ENCODE results near the gene PROZ. TPM values are rescaled to one million over a fixed set of nuclear protein-coding genes. Genes with fewer than 3 reads are reported as not detected.

Gene PROZ
- polyA plus RNA-seq, 3 donors: 2.4 to 4.3 (median 3.2) TPM

DNA sequence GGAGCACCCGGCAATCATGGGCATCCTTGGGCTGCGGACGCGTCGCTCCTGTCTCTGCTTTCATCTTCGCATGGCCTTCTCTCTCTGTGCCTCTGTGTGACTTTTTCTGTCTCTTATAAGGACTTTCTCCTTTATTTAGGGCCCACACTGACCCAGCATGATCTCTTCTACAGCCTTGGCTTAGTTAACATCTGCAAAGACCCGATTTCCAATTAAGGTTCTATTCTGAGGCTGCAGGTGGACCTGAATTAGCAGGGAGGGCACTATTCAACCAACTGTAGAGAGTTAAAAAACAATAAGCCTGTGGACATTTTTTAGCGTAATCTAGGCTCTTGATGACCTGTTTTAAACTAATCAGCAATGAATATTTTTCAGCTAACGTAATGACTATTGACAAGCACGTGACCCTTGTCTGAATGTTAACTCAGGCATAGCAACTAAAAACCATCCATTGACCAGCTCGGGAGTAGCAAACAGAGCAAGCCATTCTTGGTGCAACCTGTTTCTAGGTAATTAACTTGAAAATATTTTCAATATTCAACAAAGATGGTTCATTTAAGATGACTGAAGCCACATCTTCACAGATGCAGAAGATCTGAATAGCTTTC, 20.7 kb upstream of the PROZ start:
- DNase-seq (ENCODE audit: extremely low read depth in 1 of 11, low read depth in 9 of 11, low spot score in 4 of 11): no peak

DNA sequence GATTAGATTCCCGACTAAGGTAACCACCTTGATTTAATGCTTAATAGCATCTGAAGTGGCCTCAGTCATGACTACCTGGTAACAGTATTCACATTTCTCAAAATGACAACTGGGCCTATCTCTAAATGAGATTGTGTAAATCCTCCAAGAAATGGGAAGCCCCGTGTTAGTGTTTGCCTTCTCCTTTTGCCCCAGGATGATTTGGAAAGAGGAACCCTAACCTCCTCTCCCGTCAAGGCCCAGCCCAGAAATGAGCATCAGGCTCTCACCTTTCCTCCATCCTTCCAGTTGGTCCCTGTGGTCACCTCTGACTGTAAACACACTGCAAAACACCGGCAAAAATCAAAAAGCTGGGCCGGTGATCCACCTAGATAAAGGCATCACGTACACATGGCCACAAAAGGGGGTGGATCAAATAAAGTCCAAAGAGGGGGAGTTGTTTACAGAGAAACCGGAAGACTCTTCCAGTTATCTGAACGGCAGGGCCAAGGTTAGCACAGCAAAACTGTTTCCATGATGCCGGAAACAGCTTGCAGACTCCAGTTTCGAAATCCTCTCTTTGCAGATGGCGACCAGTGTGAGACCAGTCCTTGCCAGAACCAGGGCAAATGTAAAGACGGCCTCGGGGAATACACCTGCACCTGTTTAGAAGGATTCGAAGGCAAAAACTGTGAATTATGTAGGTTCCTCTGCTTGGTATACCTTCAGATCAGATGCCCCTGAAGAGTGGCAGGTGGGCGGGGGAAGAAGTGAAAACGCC, 19.5 kb upstream of the PROZ start:
- DNase-seq (ENCODE audit: extremely low read depth in 1 of 11, low read depth in 9 of 11, low spot score in 4 of 11): no peak

DNA sequence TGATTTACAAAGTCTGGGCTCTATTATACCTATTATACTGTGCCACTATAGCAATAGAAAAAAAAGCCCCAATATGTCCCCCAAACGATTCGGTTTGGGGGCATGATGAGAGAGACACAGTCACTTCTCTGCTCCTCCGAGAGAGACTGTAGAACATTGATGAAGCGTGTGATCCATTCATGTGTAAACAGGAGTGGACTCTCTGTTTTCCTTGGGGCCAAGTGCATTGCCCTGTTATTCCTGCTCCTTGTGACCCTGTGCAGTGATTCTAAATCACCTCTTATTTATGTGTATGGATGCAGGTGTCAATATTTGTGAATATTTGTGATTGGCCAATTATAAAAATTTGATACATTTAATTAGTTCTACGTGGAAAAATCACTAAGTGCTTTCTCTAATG, 18.9 kb upstream of the PROZ start:
- no peak for DNase-seq (ENCODE audit: extremely low read depth in 1 of 11, low read depth in 9 of 11, low spot score in 4 of 11)

DNA sequence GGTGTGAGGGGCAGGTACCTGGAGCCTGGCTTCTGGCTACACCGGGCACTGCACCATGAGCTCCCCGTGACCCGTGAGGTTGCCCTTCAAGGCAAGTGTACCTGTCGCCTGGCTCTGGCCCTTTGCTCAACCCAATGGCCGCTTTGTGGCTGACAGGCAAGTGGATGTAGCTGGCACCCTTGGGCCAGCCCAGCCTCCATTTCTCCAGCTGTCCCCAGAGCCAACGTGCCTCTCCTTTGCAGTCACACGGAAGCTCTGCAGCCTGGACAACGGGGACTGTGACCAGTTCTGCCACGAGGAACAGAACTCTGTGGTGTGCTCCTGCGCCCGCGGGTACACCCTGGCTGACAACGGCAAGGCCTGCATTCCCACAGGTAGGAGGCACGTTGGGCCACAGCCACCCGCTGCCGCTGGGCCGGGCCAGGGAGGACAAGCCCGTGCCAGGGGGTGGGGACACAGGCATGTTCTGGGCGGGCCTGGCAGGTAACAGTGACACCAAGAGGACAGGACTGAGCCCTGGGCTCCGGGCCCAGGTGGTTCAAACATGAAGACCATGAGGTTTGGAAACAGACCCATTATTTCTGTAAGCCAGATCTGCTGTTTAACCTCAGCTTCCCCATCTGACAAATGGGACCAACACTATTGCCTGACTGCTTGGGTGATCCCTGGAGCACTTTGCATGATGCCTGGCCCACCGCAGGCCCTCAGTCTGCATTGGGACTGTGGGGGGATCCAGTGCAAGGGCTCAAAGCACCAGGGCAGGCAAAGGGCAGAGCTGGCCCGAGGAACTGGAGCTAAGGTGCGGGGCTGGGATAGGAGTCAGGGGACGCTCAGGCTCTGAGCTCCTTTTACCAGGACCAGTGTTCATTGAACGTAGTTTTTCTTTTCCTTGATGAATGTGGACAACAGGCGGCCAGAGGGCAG, 17.5 kb upstream of the PROZ start:
- DNase-seq (ENCODE audit: extremely low read depth in 1 of 11, low read depth in 9 of 11, low spot score in 4 of 11): no peak

DNA sequence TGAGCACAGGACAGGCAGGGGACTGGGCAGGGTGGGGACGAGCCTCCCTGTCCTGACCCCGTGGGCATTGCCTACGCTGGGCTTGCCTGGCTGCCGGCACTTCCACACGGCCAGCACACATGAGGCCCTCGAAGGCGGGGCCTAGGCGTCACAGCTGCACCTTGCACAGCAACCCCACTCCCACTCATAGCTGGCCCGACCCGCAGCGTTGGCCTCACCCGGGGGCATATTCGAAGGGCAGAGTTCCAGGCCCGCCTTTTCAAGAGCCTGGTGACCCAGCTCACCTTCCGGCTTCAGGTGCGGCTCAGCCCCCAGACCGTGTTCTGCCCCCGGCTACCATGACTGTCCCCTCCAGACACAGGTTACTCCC, 16.9 kb upstream of the PROZ start:
- DNase-seq (ENCODE audit: extremely low read depth in 1 of 11, low read depth in 9 of 11, low spot score in 4 of 11): no peak

DNA sequence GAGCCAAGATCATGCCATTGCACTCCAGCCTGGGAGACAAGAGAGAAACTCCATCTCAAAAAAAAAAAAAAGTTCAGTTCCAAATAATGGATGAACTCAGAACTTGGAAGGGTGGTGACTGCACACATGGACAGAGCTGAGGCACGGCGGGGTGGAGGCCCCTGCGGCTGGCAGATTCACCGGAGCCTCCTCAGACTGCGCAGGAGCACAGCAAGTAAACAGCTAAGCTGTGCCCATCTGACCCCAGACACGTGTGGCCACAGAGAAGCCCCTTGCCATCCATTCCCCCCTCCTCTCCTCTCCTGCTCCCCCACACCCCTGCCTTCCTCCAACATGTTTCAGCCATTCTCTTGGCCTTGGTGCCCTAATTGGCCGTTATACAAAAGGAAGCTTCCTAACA, 15.6 kb upstream of the PROZ start:
- no peak for DNase-seq (ENCODE audit: extremely low read depth in 1 of 11, low read depth in 9 of 11, low spot score in 4 of 11)

DNA sequence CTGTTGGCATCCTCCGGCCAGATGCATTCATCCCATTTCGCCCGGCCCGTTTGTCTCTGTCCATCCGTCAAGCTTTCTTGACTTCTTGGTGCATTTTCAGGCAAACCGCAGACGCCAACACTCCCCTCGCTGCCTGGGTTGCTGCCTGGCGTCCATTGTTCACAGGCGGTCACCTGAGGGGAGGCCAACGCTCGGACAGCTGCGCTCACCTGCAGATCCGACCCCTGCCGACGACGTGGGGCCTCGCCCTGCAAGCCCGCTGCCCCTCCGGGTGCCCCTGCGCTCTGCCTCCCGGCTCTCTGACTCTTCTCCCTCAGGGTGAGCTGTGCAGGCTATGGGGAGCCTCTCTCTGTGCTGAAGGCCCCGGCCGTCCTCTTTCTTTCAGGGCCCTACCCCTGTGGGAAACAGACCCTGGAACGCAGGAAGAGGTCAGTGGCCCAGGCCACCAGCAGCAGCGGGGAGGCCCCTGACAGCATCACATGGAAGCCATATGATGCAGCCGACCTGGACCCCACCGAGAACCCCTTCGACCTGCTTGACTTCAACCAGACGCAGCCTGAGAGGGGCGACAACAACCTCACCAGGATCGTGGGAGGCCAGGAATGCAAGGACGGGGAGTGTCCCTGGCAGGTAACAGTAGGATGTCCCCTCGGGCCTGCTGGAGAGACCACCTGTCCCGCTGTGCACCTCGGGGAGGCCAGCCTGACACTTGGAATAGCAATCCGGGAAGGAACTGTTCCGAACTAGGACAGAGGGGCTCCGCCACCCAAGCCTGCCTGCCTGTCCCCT, 14.8 kb upstream of the PROZ start:
- no peak for DNase-seq (ENCODE audit: extremely low read depth in 1 of 11, low read depth in 9 of 11, low spot score in 4 of 11)

DNA sequence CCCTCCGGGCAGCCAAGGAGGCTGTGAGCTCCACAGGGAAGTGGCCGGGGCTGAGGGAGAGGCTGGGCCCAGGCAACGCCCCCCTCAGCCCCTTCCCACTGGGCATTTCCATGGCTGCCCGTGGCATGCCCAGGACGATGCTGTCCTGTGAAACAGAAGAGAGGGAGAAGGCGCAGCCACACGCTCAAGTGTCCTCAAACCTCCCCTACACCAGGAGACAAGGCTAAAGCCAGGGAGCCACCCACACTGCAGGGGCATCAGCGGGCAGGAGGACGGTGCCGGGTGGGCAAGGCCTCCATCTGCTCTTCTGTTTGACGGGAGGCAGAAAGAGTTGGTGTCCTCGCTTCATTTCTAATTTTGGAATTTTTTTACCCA, 14.2 kb upstream of the PROZ start:
- DNase-seq (ENCODE audit: extremely low read depth in 1 of 11, low read depth in 9 of 11, low spot score in 4 of 11): no peak

DNA sequence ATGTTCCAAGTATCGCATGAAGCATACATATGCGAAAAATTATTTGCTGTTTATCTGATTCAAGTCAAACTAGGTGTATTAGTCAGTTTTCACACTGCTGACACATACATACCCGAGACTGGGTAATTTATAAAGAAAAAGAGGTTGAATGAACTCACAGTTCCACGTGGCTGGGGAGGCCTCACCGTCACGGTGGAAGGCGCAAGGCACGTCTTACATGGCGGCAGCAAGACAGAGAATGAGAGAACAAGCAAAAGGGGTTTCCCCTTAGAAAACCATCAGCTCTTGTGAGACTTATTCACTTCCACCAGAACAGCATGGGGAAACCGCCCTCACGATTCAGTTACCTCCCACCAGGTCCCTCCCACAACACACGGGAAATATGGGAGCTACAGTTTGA, 13.0 kb upstream of the PROZ start:
- no peak for DNase-seq (ENCODE audit: extremely low read depth in 1 of 11, low read depth in 9 of 11, low spot score in 4 of 11)

DNA sequence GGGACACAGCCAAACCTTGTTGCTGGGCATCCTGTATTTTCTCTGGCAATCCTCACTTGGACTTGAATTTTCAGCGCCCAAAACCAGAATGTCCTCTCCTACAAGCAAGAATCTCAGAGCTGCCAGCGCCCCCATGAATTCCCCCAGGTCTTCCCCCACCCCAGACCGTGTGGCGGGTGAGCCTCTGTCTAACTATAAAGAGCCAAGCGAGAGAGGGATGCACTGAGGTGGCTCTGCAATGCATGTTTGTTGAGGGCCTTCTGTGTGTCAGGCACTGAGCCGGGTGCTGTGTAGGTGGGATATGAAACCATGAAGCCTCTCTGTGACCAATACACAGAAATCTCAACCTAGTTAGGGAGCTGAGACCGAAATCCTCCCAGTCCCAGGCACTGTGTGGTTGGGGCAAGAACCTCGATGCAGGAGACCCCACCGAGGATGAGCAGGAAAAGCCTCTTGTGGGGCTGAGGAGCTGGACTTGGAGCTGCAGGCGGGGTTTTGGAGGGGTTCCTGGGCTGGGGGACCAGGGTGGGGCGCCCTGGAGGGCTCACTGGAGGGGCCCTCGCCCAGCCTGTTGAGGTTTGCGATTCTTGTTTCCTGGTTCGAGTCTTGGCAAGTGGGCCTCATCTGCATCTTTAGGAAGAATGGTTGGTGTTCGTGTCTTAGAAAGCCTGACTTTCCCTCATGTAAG, 12.4 kb upstream of the PROZ start:
- no peak for DNase-seq (ENCODE audit: extremely low read depth in 1 of 11, low read depth in 9 of 11, low spot score in 4 of 11)

DNA sequence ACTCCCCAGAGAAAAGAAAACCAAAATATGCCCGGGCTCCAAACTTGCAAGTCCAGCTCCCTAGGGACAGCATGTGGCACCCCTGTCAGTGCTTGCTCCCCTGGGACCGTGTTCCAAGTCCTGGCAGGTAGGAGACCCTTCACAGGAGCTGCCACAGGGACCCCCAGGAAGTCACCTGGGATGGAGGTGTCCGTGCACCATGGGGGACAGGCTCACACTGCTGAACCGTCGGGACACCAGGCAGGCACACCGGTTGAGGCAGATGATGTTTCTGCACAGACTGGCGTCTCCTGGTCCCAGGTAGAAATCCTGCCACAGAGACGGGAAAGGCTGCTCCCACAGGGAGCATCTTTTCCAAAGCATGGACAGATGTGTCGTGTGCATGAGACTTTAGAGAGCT, 11.7 kb upstream of the PROZ start:
- DNase-seq (ENCODE audit: extremely low read depth in 1 of 11, low read depth in 9 of 11, low spot score in 4 of 11): no peak

DNA sequence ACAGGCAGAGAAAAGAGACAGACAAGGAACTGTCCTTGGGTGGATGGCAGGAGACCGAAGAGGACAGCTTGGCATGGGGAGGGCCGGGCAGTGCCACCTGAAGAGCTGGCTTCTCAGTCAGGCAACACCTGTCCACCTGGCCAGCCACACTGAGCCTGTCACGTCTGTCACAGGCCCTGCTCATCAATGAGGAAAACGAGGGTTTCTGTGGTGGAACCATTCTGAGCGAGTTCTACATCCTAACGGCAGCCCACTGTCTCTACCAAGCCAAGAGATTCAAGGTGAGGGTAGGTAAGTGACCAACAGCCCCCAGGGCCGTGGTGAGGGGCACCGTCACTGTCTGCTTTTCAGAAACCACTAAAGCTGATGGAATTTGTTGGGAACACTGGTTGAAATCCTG, 11.2 kb upstream of the PROZ start:
- no peak for DNase-seq (ENCODE audit: extremely low read depth in 1 of 11, low read depth in 9 of 11, low spot score in 4 of 11)

DNA sequence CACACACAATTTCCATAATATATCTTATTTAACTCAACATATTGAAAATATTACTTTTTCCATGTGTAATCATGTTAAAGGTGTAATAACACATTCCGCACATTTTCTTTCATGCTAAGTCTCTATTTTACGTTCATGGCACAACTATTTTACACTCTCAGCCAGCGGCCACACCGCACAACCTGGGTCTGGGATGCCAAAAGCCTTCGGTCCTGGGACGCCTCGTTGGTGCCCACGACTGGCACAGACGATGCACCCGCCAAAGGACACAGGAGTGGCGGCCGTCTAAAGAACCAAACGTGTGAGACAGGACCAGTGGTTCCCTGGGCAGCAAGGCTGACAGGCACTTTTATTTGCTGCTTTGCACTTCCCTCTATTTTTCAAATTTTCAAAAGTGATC, 10.0 kb upstream of the PROZ start:
- no peak for DNase-seq (ENCODE audit: extremely low read depth in 1 of 11, low read depth in 9 of 11, low spot score in 4 of 11)

DNA sequence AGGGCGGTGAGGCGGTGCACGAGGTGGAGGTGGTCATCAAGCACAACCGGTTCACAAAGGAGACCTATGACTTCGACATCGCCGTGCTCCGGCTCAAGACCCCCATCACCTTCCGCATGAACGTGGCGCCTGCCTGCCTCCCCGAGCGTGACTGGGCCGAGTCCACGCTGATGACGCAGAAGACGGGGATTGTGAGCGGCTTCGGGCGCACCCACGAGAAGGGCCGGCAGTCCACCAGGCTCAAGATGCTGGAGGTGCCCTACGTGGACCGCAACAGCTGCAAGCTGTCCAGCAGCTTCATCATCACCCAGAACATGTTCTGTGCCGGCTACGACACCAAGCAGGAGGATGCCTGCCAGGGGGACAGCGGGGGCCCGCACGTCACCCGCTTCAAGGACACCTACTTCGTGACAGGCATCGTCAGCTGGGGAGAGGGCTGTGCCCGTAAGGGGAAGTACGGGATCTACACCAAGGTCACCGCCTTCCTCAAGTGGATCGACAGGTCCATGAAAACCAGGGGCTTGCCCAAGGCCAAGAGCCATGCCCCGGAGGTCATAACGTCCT, 9.4 kb upstream of the PROZ start:
- no peak for DNase-seq (ENCODE audit: extremely low read depth in 1 of 11, low read depth in 9 of 11, low spot score in 4 of 11)

DNA sequence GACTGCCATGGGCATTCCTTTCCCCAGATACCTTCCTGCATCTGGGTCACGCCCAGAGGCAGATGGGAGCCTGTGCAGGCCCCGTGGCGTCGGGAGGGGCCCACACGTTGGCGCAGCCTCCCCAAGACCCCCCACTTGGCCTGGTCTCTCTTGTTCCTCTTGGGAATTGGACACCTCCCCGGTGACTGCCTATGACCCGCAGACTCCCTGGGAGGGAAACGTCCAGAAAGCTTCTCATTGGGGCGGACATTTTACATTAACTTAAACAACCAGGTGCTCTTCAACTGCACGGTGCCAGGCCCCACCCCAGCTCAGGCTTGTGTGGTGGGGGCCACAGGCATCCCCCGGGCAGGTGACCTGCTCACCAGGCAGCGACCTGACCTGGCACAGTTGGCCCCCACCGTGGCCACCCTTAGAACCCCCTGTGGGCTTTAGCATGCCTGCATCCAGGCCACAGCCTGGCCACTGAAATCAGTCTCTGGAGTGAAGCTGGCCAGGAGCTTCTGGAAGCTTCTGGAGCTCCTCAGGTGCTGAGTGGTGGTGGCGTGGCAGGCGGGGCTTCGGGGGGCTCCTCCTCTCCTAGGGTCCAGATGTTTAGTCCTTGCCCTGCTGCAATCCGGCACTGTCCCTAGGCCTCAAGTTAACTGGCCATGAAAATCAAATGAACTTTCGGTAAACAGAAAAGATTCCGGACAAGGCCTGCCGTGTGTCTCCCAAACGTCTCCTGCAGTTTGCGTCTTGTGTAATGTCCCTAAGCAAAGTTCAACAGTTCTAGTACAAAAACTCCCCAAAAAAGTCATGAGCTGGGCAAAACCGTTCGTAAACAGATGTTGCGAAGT, 8.5 kb upstream of the PROZ start:
- no peak for DNase-seq (ENCODE audit: extremely low read depth in 1 of 11, low read depth in 9 of 11, low spot score in 4 of 11)

DNA sequence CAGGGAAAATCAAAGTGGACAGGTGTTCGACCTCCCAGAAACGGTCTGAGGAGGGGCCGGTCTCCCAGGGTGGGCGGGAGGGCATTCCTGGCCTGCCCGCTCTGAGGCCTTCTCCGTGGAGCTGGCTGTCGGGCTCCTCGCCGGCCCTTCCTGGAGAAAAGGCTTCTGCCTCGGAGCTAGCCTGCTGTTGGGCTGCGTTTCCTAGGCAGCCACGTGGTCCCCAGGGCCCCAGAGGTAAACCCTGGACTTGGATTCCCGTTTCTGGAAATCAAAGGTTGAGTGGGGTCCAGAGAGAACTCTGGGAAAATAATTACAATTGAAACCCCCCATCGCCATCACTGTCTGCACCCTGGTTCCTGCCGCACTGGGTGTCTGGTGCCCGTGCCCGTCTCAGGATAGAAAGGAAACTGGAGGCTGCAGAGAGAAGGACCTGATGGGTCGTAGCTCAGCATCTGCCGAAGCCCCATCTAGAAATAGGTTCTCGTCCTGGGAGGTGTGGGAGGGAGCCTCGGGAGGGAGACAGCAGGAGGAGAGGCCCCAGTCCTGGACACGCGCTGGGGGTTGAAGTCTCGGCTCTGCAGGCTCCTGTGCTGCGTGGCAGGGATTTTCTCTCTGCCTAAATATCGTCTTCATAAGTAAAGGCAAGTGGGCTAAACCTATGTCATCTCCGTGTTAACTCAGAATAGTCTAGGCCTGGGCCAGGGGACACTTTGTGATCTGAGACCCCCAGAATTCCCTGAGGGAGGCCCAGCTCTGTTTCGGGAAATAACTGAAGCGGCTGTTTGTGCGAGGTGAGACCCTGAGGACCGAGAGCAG, 7.7 kb upstream of the PROZ start:
- DNase-seq (ENCODE audit: extremely low read depth in 1 of 11, low read depth in 9 of 11, low spot score in 4 of 11): no peak
